Ishikawa (cell line): ENCODE results near the gene SEMA6B.

Experiments
- CEBPB ChIP-seq: IDR thresholded peaks from 2 replicates; pipeline ENCODE4 v1.6.1; 2012
- CREB1 ChIP-seq: IDR thresholded peaks from 2 replicates; pipeline ENCODE4 v1.6.1; 2012; ENCODE audit warnings: low read depth
- EGR1 ChIP-seq: IDR thresholded peaks from 2 replicates; pipeline ENCODE4 v1.6.1; 2012
- EP300 ChIP-seq: IDR thresholded peaks from 2 replicates; pipeline ENCODE4 v1.6.1; 2012; ENCODE audit warnings: borderline replicate concordance
- FOXM1 ChIP-seq: IDR thresholded peaks from 2 replicates; pipeline ENCODE4 v1.6.1; 2012; ENCODE audit warnings: low read depth, borderline replicate concordance
- NFIC ChIP-seq: IDR thresholded peaks from 2 replicates; pipeline ENCODE4 v1.6.1; 2012
- RAD21 ChIP-seq: IDR thresholded peaks from 2 replicates; pipeline ENCODE4 v1.6.1; 2012; ENCODE audit warnings: low read depth
- TAF1 ChIP-seq: IDR thresholded peaks from 2 replicates; pipeline ENCODE4 v1.6.1; 2012; ENCODE audit warnings: low read depth, mild to moderate bottlenecking
- TCF12 ChIP-seq: IDR thresholded peaks from 2 replicates; pipeline ENCODE4 v1.6.1; 2012; ENCODE audit warnings: low read depth
- TEAD4 ChIP-seq: IDR thresholded peaks from 2 replicates; pipeline ENCODE4 v1.6.1; 2012
- USF1 ChIP-seq: IDR thresholded peaks from 2 replicates; pipeline ENCODE4 v1.6.1; 2012
- YY1 ChIP-seq: IDR thresholded peaks from 2 replicates; pipeline ENCODE4 v1.6.1; 2012; ENCODE audit warnings: low read depth
- ZBTB7A ChIP-seq: IDR thresholded peaks from 2 replicates; pipeline ENCODE4 v1.6.1; 2012; ENCODE audit warnings: low read depth
- TF ChIP-seq, protein P1 (sequence below): IDR thresholded peaks from 2 replicates; pipeline ENCODE4 v1.6.1; 2012
- TF ChIP-seq, protein P2 (sequence below): IDR thresholded peaks from 2 replicates; pipeline ENCODE4 v1.6.1; 2012; ENCODE audit warnings: low read depth, mild to moderate bottlenecking

Gene SEMA6B

DNA sequence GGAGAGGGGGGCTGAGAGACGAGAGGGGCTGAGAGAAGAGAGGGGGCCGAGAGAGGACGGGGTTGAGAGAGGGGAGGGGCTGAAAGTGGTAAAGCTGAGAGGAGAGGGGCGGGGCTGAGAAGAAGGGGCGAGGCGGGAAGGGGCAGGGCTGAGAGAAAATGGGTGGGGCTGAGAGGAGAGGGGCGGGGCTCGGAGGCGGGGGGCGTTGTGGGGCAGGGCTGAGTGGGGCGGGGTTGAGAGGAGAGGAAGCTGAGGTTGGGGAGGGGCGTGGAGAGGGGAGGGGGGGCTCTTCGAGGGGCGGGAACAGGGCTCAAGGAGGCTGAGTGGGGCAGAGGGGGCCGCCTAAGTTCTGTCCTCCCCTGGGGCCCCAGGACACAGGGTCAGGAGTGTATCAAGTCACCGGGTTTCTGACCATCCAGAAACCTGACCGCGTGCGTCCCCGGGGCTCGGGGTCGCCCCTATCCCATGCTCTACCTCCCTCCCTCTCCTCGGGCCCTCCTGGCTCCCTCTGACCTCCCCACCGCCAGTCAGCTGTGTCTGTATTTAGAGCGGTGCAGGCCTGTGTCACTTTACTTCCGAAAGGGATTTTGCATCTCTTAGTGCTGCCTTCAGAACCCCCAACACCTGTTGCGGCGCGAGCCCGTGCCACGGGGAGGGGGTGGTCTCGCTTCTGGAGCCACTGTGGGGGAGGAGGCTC, 38.6 kb upstream of the SEMA6B start:
- TF ChIP-seq ZBTB7A (peak; percentile 69; the same call in 1 of the 2 replicates), FOXM1 (no peak)

GRCh38 chr19:4597278-4597974, 37.9 kb upstream of the SEMA6B start:
- TF ChIP-seq EP300 (no peak), NFIC (no peak), ZBTB7A (peak; percentile 10; the same call in 1 of the 2 replicates), FOXM1 (no peak), USF1 (no peak)
- TF ChIP-seq, protein P1, sequence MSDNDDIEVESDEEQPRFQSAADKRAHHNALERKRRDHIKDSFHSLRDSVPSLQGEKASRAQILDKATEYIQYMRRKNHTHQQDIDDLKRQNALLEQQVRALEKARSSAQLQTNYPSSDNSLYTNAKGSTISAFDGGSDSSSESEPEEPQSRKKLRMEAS = no peak

GRCh38 chr19:4596033-4596904, 36.8 kb upstream of the SEMA6B start:
- TF ChIP-seq FOXM1 = no peak
- TF ChIP-seq EGR1 = no peak
- no peak for TF ChIP-seq CEBPB
- TF ChIP-seq RAD21 = no peak
- TF ChIP-seq USF1 = no peak
- TF ChIP-seq, protein P1 = no peak
- no peak for TF ChIP-seq TCF12
- no peak for TF ChIP-seq NFIC
- TF ChIP-seq YY1 = no peak
- no peak for TF ChIP-seq TAF1
- no peak for TF ChIP-seq TEAD4
- TF ChIP-seq, protein P2, sequence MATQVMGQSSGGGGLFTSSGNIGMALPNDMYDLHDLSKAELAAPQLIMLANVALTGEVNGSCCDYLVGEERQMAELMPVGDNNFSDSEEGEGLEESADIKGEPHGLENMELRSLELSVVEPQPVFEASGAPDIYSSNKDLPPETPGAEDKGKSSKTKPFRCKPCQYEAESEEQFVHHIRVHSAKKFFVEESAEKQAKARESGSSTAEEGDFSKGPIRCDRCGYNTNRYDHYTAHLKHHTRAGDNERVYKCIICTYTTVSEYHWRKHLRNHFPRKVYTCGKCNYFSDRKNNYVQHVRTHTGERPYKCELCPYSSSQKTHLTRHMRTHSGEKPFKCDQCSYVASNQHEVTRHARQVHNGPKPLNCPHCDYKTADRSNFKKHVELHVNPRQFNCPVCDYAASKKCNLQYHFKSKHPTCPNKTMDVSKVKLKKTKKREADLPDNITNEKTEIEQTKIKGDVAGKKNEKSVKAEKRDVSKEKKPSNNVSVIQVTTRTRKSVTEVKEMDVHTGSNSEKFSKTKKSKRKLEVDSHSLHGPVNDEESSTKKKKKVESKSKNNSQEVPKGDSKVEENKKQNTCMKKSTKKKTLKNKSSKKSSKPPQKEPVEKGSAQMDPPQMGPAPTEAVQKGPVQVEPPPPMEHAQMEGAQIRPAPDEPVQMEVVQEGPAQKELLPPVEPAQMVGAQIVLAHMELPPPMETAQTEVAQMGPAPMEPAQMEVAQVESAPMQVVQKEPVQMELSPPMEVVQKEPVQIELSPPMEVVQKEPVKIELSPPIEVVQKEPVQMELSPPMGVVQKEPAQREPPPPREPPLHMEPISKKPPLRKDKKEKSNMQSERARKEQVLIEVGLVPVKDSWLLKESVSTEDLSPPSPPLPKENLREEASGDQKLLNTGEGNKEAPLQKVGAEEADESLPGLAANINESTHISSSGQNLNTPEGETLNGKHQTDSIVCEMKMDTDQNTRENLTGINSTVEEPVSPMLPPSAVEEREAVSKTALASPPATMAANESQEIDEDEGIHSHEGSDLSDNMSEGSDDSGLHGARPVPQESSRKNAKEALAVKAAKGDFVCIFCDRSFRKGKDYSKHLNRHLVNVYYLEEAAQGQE = no peak
- TF ChIP-seq EP300 = no peak
- no peak for TF ChIP-seq CREB1
- TF ChIP-seq ZBTB7A = no peak

- TF ChIP-seq EGR1 = no peak
- TF ChIP-seq, protein P1 = 0 out of 2 replicates have a peak, but pooled peaks have one; percentile 22
Observed at GRCh38 chr19:4594201-4594600, 34.7 kb upstream of the SEMA6B start.

DNA sequence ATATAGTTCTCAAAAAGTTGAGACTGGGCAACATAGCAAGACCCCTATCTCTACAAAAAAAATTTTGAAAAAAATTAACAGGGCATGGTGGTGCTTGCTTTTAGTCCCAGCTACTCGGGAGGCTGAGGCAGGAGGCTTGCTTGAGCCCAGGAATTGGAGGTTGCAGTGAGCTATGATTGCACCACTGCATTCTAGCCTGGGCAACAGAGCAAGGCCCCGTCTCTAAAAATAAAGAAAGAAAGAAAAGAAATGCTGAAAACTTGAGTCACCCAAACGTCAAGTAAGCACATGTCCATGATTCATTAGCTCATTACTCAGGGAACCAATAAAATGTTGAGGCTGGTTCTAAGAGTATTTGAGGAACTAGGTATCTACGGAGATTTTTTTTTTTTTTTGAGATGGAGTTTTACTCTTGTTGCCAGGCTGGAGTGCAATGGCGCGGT, 33.9 kb upstream of the SEMA6B start:
- TF ChIP-seq EP300 (no peak), CREB1 (no peak), FOXM1 (no peak), TAF1 (no peak), NFIC (no peak), ZBTB7A (no peak), USF1 (no peak), TEAD4 (no peak), EGR1 (no peak), TCF12 (no peak), RAD21 (no peak), CEBPB (no peak), YY1 (no peak)
- TF ChIP-seq, protein P2 = no peak
- TF ChIP-seq, protein P1 = no peak
